ENCODE results near the gene HSPB8.
A peak's percentile ranks its signal among the peaks of the same experiment; 100 is the strongest.

HSPB8 gene

GRCh38 chr12:119171691-119172425 is 6.9 kb upstream of the HSPB8 start:
- DNase-seq: no peak

GRCh38 chr12:119175081-119175480 is 3.6 kb upstream of the HSPB8 start:
- DNase-seq: no peak

GRCh38 chr12:119176267-119177055 is 2.3 kb upstream of the HSPB8 start:
- peak; percentile 41 for DNase-seq

- DNase-seq: no peak
Observed at GRCh38 chr12:119177056-119177325, 1.7 kb upstream of the HSPB8 start.

- DNase-seq: no peak
Observed at GRCh38 chr12:119177724-119178380, 879 bp upstream of the HSPB8 start.

- peak; percentile 25 for DNase-seq
Observed at GRCh38 chr12:119179335-119180021, 747 bp downstream of the HSPB8 start.

GRCh38 chr12:119180380-119181040 is 1.8 kb downstream of the HSPB8 start:
- no peak for DNase-seq

GRCh38 chr12:119181202-119181601 is 2.5 kb downstream of the HSPB8 start:
- no peak for DNase-seq

- no peak for DNase-seq
Observed at GRCh38 chr12:119181944-119182343, 3.2 kb downstream of the HSPB8 start.

GRCh38 chr12:119182701-119183493 is 4.2 kb downstream of the HSPB8 start:
- DNase-seq: no peak

GRCh38 chr12:119183942-119184695 is 5.4 kb downstream of the HSPB8 start:
- DNase-seq: no peak

- DNase-seq: no peak
Observed at GRCh38 chr12:119195256-119195655, 16.5 kb downstream of the HSPB8 start.

GRCh38 chr12:119198440-119198839 is 19.7 kb downstream of the HSPB8 start:
- DNase-seq: no peak

GRCh38 chr12:119200601-119201000 is 21.9 kb downstream of the HSPB8 start:
- peak; percentile 77 for DNase-seq

GRCh38 chr12:119201789-119202543 is 23.2 kb downstream of the HSPB8 start:
- DNase-seq: peak; percentile 93

GRCh38 chr12:119202544-119202943 is 23.8 kb downstream of the HSPB8 start:
- DNase-seq: peak; percentile 93

- no peak for DNase-seq
Observed at GRCh38 chr12:119204131-119204530, 25.4 kb downstream of the HSPB8 start.

GRCh38 chr12:119204671-119205285 is 26.0 kb downstream of the HSPB8 start:
- DNase-seq: no peak

GRCh38 chr12:119206348-119207062 is 27.8 kb downstream of the HSPB8 start:
- DNase-seq: no peak

All from DMS79 treated with DMSO at 0.1 percent for 48 hours (cell line).